GM12874 (cell line): ENCODE measurements around the gene CHRM1.
A peak's percentile ranks its signal among the peaks of the same experiment; 100 is the strongest.

Experiments used
- CTCF ChIP-seq: IDR thresholded peaks from 2 replicates; pipeline ENCODE4 v1.5.1; 2011; ENCODE audit warnings: low read depth, mild to moderate bottlenecking, control low read depth, low read length, moderate library complexity; ENCODE audit not compliant: insufficient read depth

Gene CHRM1

DNA sequence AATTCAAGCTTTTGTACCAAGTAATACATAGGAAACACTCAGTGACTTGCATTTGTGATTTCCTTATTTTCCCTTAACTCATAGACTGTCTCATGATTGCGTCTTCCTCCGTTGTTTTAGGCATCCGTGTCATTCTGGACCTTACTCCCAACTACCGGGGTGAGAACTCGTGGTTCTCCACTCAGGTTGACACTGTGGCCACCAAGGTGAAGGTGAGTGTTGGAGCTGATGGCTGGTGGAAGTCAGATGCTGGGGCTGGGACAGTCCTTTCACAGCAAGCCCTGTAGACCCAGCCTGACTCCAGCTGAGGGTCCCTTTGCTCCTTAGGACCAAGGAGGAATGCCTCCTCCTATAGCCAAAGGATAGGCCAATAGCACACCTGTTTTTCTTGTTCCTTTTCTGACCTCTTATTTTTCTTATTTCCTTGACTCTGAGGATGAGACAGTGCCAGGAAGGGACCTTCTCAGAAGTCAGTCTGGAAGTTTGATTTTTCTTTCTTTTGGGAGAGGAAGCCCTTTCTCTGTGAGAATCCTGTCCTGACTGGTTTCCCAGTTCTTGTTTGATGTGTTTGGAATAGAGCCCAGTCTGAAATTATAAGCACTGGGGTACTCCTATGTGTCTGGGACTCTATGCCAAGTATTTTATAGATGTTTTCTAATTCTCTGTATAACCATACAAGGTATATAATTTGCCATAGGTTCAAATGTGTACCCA, 38.2 kb downstream of the CHRM1 start:
- TF ChIP-seq CTCF = no peak

GRCh38 chr11:62882431-62882749, 38.8 kb downstream of the CHRM1 start:
- no peak for TF ChIP-seq CTCF

GRCh38 chr11:62881579-62882430, 39.4 kb downstream of the CHRM1 start:
- no peak for TF ChIP-seq CTCF

- TF ChIP-seq CTCF = peak; percentile 88
These were observed 40.2 kb downstream of the CHRM1 start, which contains the start of gene SLC3A2 for GRCh38 chr11:62880803-62881578. Gene SLC3A2, plus strand, starts transcription at chr11:62880896. Its CDS starts 128 bp downstream, at chr11:62881024.

- no peak for TF ChIP-seq CTCF
These were observed 40.8 kb downstream of the CHRM1 start for GRCh38 chr11:62880231-62880802.

GRCh38 chr11:62879235-62879978, 41.8 kb downstream of the CHRM1 start:
- TF ChIP-seq CTCF = no peak
